Smooth muscle cell (in vitro differentiated cells): ENCODE results near the gene PTEN. TPM values are rescaled to one million over a fixed set of nuclear protein-coding genes. Genes with fewer than 3 reads are reported as not detected.

Experiments used
- DNase-seq: peaks from one replicate; lab custom pipeline; 2025; ENCODE audit not compliant: unreplicated experiment; lab: John Stamatoyannopoulos, UW
- H2AFZ ChIP-seq: fragments of 200-600 bp; sonication (generic); 2 replicates; pipeline ENCODE4 v1.6.0; 2016; ENCODE audit warnings: antibody characterized with exemption, low read depth, mild to moderate bottlenecking
- H3F3A ChIP-seq: fragments of 200-600 bp; sonication (generic); 2 replicates; pipeline ENCODE4 v1.6.0; 2017; ENCODE audit warnings: antibody characterized with exemption, low read depth
- H3K27ac ChIP-seq: fragments of 200-600 bp; sonication (generic); 2 replicates; pipeline ENCODE4 v1.5.1; 2016; ENCODE audit warnings: low read depth, mild to moderate bottlenecking
- H3K27me3 ChIP-seq: fragments of 200-600 bp; sonication (generic); 2 replicates; pipeline ENCODE4 v1.6.1; 2016; ENCODE audit warnings: low read depth, mild to moderate bottlenecking
- H3K36me3 ChIP-seq: fragments of 200-600 bp; sonication (generic); 2 replicates; pipeline ENCODE4 v1.5.1; 2016; ENCODE audit warnings: low read depth
- H3K4me1 ChIP-seq: fragments of 200-600 bp; sonication (generic); 2 replicates; pipeline ENCODE4 v1.5.1; 2016; ENCODE audit warnings: low read depth
- H3K4me2 ChIP-seq: fragments of 200-600 bp; sonication (generic); 2 replicates; pipeline ENCODE4 v1.6.0; 2016; ENCODE audit warnings: mild to moderate bottlenecking
- H3K4me3 ChIP-seq: fragments of 200-600 bp; sonication (generic); 2 replicates; pipeline ENCODE4 v1.5.1; 2016; ENCODE audit warnings: mild to moderate bottlenecking
- H3K79me2 ChIP-seq: fragments of 200-600 bp; sonication (generic); 2 replicates; pipeline ENCODE4 v1.6.0; 2016; ENCODE audit warnings: low read depth, mild to moderate bottlenecking
- H3K9ac ChIP-seq: fragments of 200-600 bp; sonication (generic); 2 replicates; pipeline ENCODE4 v1.6.0; 2016; ENCODE audit warnings: low read depth
- H3K9me3 ChIP-seq: fragments of 200-600 bp; sonication (generic); replicated peaks from 2 replicates; pipeline ENCODE4 v1.5.1; 2016; ENCODE audit warnings: low read depth
- H4K20me1 ChIP-seq: fragments of 200-600 bp; sonication (generic); 2 replicates; pipeline ENCODE4 v1.6.0; 2016; ENCODE audit warnings: low read depth
- CTCF ChIP-seq: fragments of 200-600 bp; sonication (generic); IDR thresholded peaks from 2 replicates; pipeline ENCODE4 v1.5.1; 2017; ENCODE audit warnings: borderline replicate concordance, mild to moderate bottlenecking, antibody characterized with exemption; ENCODE audit not compliant: insufficient read depth, poor library complexity, severe bottlenecking
- WGBS: methylation state at CpG from one replicate; pipeline ENCODE4 v1.1.7; 2016; ENCODE audit warnings: low lambda C conversion rate; 5-methylcytosine and 5-hydroxymethylcytosine counted together
- polyA plus RNA-seq: library from polyadenylated mRNA; unstranded; fragments of >200 nt; fragmentation: Nextera tagmentation; extraction: Ambion mirVana; gene quantifications from 2 replicates; pipeline ENCODE4 v1.2.1, GENCODE V29; 2016
- total RNA-seq: library from RNA; depleted of rRNA; stranded (reverse); fragments of >200 nt; gene quantifications from 2 replicates; pipeline ENCODE4 v1.2.3, GENCODE V29; 2014

PTEN gene
- total and polyA plus RNA-seq, 2 experiments from 2014 or later: 30.6 to 78.3 TPM

GRCh38 chr10:87940210-87940609 lies 76.8 kb downstream of the PTEN start:
- no peaks in the 10 kb centered on the region for H3K27me3 ChIP-seq
- H3F3A ChIP-seq: peaks cover 12% of the 10 kb centered on the region
- peaks cover 93% of the 10 kb centered on the region for H4K20me1 ChIP-seq
- H3K4me2 ChIP-seq: no peak overlapping the region
- H3K27ac ChIP-seq: no peak overlapping the region
- no peak overlapping the region for H2AFZ ChIP-seq
- TF ChIP-seq CTCF: no peak
- no peak overlapping the region for H3K9ac ChIP-seq
- WGBS: 99% methylated on average over 6 of the region's 6 CpGs
- peaks cover 3% of the 10 kb centered on the region for H3K36me3 ChIP-seq
- no peak overlapping the region for H3K4me3 ChIP-seq
- no peaks in the 10 kb centered on the region for H3K4me1 ChIP-seq
- DNase-seq: no peak
- H3K79me2 ChIP-seq: peaks cover 31% of the 10 kb centered on the region
- H3K9me3 ChIP-seq: no peaks in the 10 kb centered on the region

- peaks cover 68% of the 10 kb centered on the region for H4K20me1 ChIP-seq
- no peaks in the 10 kb centered on the region for H3K27me3 ChIP-seq
- WGBS: 84% methylated on average over 1 of the region's 1 CpG
- H3K4me1 ChIP-seq: no peaks in the 10 kb centered on the region
- H3K9me3 ChIP-seq: no peaks in the 10 kb centered on the region
- no peak for TF ChIP-seq CTCF
- DNase-seq: no peak
- H3K36me3 ChIP-seq: no peaks in the 10 kb centered on the region
- H2AFZ ChIP-seq: no peak overlapping the region
- H3K4me3 ChIP-seq: no peak overlapping the region
- no peak overlapping the region for H3K4me2 ChIP-seq
- H3K27ac ChIP-seq: no peak overlapping the region
- peaks cover 24% of the 10 kb centered on the region for H3K79me2 ChIP-seq
- H3K9ac ChIP-seq: no peak overlapping the region
- peaks cover 4% of the 10 kb centered on the region for H3F3A ChIP-seq
Measured at GRCh38 chr10:87942884-87943527, 79.6 kb downstream of the PTEN start.

GRCh38 chr10:87945984-87946383 lies 82.6 kb downstream of the PTEN start:
- H3K4me2 ChIP-seq: no peak overlapping the region
- H3K9me3 ChIP-seq: no peaks in the 10 kb centered on the region
- H4K20me1 ChIP-seq: peaks cover 59% of the 10 kb centered on the region
- peaks cover 4% of the 10 kb centered on the region for H3K36me3 ChIP-seq
- H2AFZ ChIP-seq: no peak overlapping the region
- no peak overlapping the region for H3K9ac ChIP-seq
- peaks cover 4% of the 10 kb centered on the region for H3F3A ChIP-seq
- peaks cover 17% of the 10 kb centered on the region for H3K79me2 ChIP-seq
- H3K27me3 ChIP-seq: no peaks in the 10 kb centered on the region
- no peak overlapping the region for H3K4me3 ChIP-seq
- TF ChIP-seq CTCF: no peak
- DNase-seq: no peak
- H3K27ac ChIP-seq: no peak overlapping the region
- no peaks in the 10 kb centered on the region for H3K4me1 ChIP-seq
- 94% methylated on average over 6 of the region's 6 CpGs for WGBS

GRCh38 chr10:87952612-87953011 lies 89.2 kb downstream of the PTEN start:
- no peak overlapping the region for H3K27ac ChIP-seq
- no peaks in the 10 kb centered on the region for H3K4me1 ChIP-seq
- peaks cover 24% of the 10 kb centered on the region for H3K79me2 ChIP-seq
- no peak overlapping the region for H3K9ac ChIP-seq
- no peak overlapping the region for H3K4me2 ChIP-seq
- no peaks in the 10 kb centered on the region for H3F3A ChIP-seq
- 48% methylated on average over 2 of the region's 2 CpGs for WGBS
- no peak for DNase-seq
- no peaks in the 10 kb centered on the region for H3K27me3 ChIP-seq
- TF ChIP-seq CTCF: no peak
- H3K9me3 ChIP-seq: no peaks in the 10 kb centered on the region
- H3K36me3 ChIP-seq: peaks cover 22% of the 10 kb centered on the region
- no peak overlapping the region for H3K4me3 ChIP-seq
- peaks cover 55% of the 10 kb centered on the region for H4K20me1 ChIP-seq
- H2AFZ ChIP-seq: no peak overlapping the region
